OCI-M1 (cell line): ENCODE measurements around the gene KLHL6.

Source experiments
- DNase-seq: peaks from one replicate; lab custom pipeline; 2025; lab: John Stamatoyannopoulos, UW

The KLHL6 gene

GRCh38 chr3:183502237-183503181 is 53.0 kb downstream of the KLHL6 start:
- no peak for DNase-seq

GRCh38 chr3:183500981-183501704 is 54.4 kb downstream of the KLHL6 start:
- DNase-seq = no peak

- no peak for DNase-seq
Observed at GRCh38 chr3:183500319-183500718, 55.2 kb downstream of the KLHL6 start.

GRCh38 chr3:183498634-183499033 is 56.9 kb downstream of the KLHL6 start:
- no peak for DNase-seq

GRCh38 chr3:183497313-183497712 is 58.2 kb downstream of the KLHL6 start:
- DNase-seq = no peak

GRCh38 chr3:183496311-183496710 is 59.2 kb downstream of the KLHL6 start:
- DNase-seq = no peak

GRCh38 chr3:183494341-183494740 is 61.2 kb downstream of the KLHL6 start:
- no peak for DNase-seq

- no peak for DNase-seq
Observed at GRCh38 chr3:183493296-183494045, 62.0 kb downstream of the KLHL6 start.

GRCh38 chr3:183492849-183493179 is 62.7 kb downstream of the KLHL6 start:
- DNase-seq = no peak

- DNase-seq = no peak
Observed at GRCh38 chr3:183491923-183492848, 63.3 kb downstream of the KLHL6 start.

GRCh38 chr3:183491109-183491922 is 64.2 kb downstream of the KLHL6 start:
- no peak for DNase-seq

- no peak for DNase-seq
Observed at GRCh38 chr3:183490653-183491052, 64.9 kb downstream of the KLHL6 start.

GRCh38 chr3:183490211-183490601 is 65.3 kb downstream of the KLHL6 start:
- no peak for DNase-seq

GRCh38 chr3:183489455-183490210 is 65.9 kb downstream of the KLHL6 start:
- DNase-seq = no peak

GRCh38 chr3:183488343-183488742 is 67.2 kb downstream of the KLHL6 start:
- DNase-seq = no peak

GRCh38 chr3:183487896-183488295 is 67.6 kb downstream of the KLHL6 start:
- no peak for DNase-seq

- DNase-seq = no peak
Observed at GRCh38 chr3:183487016-183487415, 68.5 kb downstream of the KLHL6 start.

- DNase-seq = no peak
Observed at GRCh38 chr3:183486472-183486871, 69.0 kb downstream of the KLHL6 start.

- DNase-seq = no peak
Observed at GRCh38 chr3:183485585-183485984, 69.9 kb downstream of the KLHL6 start.

- DNase-seq = no peak
Observed at GRCh38 chr3:183485093-183485492, 70.4 kb downstream of the KLHL6 start.
